Stomach (tissue), 4 donors: ENCODE data around the gene ETFRF1.
A peak's percentile ranks its signal among the peaks of the same experiment; 100 is the strongest.

Experiments used
- POLR2A ChIP-seq, 4 donors: fragments of 450-650 bp; IDR thresholded peaks; one replicate each; pipeline ENCODE4 v1.6.1; 2016; ENCODE audit warnings: antibody characterized with exemption in 4 of 4, control low read depth in 2 of 4, mild to moderate bottlenecking in 1 of 4, moderate library complexity in 1 of 4
- POLR2AphosphoS5 ChIP-seq, 3 donors: sonication (generic); formaldehyde crosslinking; IDR thresholded peaks; one replicate each; pipeline ENCODE4 v1.6.1; 2016; ENCODE audit warnings: antibody characterized with exemption in 3 of 3
- TF ChIP-seq, protein P1 (sequence below), 7 experiments: fragments of 450-650 bp in 4 of 7; fragments of 200-600 bp in 3 of 7; sonication (generic) in 3 of 7; IDR thresholded peaks; one replicate each; pipeline ENCODE4 v1.5.1; 2016 to 2019; ENCODE audit warnings: antibody characterized with exemption in 7 of 7, control low read depth in 2 of 7, mild to moderate bottlenecking in 1 of 7

DNA sequence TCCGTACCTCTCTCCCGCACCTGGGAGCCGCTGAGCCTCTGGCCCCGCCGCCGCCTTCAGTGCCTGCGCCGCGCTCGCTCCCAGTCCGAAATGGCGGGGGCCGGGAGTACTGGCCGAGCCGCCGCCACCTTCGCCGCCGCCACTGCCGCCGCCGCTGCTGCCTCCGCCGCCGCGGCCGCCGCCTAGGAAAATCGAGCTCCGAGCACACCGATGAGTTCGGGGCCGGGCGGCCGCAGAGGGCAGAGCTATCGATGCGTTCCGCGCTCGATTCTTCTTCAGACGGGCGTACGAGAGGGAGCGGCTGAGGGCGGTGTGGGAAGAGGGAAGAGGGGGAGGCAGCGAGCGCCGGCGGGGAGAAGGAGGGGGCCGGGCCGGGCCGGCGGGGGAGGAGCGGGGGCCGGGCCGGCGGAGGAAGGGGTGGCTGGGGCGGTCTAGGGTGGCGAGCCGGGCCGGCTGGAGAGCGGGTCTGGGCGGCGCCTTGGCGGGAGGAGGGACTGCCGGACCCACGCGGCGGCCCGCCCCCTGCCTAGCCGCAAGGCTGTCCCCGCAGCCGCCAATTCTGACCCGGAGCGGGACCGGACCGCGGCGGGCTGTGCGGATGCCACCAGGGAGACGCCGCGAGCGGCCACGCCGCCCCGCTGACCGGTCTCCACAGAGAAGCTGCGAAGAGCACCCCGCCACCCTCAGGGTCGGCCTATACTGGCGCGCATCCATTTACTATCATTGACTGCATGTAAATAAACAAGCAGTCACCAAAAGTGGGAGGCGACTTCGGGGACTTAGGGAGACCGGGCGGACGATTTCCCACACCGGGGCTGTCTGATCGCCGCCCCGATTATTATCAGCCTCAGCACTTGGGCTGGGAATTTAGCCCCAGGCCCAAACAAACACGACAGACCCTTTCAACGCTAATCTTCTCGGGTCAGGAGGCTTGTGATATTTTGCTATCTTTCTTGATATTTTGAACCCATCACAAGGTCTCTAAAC is 56.0 kb downstream of the ETFRF1 start, which contains the start of gene KRAS:
- TF ChIP-seq, protein P1, sequence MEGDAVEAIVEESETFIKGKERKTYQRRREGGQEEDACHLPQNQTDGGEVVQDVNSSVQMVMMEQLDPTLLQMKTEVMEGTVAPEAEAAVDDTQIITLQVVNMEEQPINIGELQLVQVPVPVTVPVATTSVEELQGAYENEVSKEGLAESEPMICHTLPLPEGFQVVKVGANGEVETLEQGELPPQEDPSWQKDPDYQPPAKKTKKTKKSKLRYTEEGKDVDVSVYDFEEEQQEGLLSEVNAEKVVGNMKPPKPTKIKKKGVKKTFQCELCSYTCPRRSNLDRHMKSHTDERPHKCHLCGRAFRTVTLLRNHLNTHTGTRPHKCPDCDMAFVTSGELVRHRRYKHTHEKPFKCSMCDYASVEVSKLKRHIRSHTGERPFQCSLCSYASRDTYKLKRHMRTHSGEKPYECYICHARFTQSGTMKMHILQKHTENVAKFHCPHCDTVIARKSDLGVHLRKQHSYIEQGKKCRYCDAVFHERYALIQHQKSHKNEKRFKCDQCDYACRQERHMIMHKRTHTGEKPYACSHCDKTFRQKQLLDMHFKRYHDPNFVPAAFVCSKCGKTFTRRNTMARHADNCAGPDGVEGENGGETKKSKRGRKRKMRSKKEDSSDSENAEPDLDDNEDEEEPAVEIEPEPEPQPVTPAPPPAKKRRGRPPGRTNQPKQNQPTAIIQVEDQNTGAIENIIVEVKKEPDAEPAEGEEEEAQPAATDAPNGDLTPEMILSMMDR (IDR thresholded peaks at IDR 0.05) = no peak
- TF ChIP-seq POLR2A (IDR thresholded peaks at IDR 0.05) = peak in 1 of 4 donors; percentile 10
- peak; percentile 87 to 95 (median 94) for TF ChIP-seq POLR2AphosphoS5 (IDR thresholded peaks at IDR 0.05)
